CD4-positive, alpha-beta T cell treated with Interleukin-15 for 1 hour (primary cell): ENCODE results near the gene KCP.

ENCODE experiments used
- DNase-seq: peaks from one replicate; pipeline ENCODE4 v3.0.0-alpha.2; 2020

KCP gene

DNA sequence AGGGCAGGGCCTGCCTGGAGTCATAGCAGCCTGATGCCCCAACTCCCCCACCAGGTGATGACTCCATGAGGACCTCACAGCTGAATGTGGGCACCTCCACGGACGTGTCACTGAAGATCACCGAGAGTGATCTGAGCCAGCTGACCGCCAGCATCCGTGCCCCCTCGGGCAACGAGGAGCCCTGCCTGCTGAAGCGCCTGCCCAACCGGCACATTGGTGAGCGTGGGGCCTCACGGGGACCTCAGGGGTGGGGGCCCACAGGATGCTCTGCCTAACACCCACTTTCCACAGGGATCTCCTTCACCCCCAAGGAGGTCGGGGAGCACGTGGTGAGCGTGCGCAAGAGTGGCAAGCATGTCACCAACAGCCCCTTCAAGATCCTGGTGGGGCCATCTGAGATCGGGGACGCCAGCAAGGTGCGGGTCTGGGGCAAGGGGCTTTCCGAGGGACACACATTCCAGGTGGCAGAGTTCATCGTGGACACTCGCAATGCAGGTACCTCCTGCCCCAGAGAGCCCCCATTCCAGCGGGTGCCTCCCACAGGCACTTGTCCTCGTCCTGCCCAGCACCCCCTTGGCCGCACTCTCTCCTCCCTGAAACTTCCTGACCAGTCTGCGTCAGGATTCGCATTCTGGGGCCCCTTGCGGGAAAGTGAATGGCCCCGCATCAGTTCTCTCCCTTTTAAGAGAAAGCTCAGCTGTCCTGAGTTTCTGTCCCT lies 57.8 kb downstream of the KCP start:
- DNase-seq = no peak

DNA sequence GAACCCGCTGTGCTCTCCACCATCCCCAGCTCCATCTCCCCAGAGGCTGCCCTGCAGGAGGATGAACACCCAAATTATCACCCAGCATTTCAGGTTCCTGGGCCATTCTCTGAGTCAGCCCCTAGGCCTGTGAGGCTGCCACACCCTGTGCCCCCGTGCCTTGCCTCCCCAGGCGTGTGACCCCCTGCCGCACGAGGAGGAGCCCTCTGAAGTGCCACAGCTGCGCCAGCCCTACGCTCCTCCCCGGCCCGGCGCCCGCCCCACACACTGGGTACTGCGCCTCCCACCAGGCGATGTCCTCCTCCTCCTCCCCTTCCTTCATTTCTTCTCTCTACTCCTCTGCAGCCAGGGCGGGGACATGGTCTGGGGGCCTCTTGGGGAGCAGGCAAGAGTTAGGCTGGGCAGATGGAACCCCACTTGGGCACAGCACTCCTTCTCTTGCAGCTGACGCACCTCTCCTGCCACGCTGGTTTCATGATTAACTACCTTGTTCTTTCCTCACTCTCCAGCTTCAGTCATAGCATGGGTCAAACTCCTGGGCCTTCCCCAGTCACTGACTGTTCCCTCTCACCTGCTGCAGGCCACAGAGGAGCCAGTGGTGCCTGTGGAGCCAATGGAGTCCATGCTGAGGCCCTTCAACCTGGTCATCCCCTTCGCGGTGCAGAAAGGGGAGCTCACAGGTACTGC lies 60.6 kb downstream of the KCP start:
- DNase-seq = no peak

DNA sequence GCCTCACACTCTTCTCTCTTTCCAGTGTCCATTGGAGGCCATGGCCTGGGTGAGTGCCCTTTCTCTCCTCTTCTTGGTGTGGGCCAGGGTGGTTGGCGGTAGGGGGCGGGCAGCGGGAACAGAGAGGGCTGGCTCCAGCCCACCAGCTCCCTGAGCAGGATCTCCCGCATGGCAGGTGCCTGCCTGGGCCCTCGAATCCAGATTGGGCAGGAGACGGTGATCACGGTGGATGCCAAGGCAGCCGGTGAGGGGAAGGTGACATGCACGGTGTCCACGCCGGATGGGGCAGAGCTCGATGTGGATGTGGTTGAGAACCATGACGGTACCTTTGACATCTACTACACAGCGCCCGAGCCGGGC lies 61.4 kb downstream of the KCP start:
- no peak for DNase-seq

DNA sequence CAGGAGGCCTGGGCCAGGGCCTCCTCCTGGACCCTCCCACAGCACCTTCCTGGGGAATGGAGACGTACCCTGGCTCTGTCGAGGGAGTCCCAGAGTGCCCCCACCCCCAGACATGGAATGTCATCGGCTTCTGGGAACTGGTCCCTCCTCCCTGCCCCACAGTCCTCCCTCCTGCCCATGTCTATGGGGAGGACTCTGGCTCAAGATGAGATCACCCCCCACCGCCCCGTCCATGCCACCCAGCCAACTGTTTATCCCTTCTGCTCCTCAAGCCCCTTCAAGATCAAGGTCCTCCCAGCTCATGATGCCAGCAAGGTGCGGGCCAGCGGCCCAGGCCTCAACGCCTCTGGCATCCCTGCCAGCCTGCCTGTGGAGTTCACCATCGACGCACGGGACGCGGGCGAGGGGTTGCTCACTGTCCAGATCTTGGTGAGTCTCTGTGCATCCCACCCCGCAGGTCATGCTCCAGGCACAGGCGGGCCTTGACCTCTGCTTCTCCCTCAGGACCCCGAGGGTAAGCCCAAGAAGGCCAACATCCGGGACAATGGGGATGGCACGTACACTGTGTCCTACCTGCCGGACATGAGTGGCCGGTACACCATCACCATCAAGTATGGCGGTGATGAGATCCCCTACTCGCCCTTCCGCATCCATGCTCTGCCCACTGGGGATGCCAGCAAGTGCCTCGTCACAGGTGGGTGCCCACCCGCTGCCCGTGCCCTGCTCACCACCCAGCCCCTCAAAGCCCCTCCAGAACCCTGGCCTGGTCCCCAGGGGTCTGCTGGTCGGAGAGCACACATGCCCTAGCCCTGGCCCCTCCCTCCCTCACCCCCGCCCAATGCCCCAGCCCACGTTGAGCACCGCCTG lies 62.0 kb downstream of the KCP start:
- no peak for DNase-seq

DNA sequence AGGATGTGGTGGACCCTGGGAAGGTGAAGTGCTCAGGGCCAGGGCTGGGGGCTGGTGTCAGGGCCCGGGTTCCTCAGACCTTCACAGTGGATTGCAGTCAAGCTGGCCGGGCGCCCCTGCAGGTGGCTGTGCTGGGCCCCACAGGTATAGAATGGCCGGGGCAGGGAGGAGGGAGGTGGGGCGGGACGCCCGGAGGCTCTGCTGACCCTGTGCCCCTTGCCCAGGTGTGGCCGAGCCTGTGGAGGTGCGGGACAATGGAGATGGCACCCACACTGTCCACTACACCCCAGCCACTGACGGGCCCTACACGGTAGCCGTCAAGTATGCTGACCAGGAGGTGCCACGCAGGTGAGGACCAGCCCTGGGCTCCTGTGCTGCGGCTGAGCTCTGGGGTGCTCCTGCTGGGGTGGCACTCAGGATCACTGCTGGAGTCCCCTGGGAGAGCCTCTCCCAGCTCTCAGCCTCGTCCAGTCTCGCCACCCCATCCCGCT lies 62.7 kb downstream of the KCP start:
- DNase-seq = no peak

DNA sequence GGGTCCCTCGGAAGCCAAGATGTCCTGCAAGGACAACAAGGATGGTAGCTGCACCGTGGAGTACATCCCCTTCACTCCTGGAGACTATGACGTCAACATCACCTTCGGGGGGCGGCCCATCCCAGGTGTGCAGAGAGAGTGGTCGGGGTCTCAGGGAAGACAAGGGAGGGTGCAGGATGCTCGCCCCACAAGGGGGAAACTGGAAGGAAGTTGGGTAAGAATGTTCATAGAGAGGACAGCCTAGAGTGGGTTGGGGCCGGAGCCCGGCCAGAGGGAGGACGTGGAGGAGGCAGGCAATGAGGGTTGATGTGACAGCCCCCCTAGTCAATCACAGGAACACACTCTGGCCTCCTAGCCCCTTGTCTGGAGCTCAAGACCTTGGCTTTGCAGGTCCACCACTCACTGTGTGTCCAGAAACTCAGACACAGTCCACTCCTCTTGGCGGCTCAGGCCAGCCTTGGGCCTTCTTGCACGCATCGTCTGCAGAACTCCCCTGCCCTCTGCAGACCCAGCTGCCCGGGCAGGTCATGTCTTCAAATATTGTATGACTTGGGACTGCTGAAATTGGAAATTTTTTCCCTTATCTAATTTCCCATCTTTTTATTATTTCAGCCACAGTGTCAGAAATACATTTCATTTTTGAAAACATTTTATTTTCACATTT lies 63.6 kb downstream of the KCP start:
- no peak for DNase-seq

DNA sequence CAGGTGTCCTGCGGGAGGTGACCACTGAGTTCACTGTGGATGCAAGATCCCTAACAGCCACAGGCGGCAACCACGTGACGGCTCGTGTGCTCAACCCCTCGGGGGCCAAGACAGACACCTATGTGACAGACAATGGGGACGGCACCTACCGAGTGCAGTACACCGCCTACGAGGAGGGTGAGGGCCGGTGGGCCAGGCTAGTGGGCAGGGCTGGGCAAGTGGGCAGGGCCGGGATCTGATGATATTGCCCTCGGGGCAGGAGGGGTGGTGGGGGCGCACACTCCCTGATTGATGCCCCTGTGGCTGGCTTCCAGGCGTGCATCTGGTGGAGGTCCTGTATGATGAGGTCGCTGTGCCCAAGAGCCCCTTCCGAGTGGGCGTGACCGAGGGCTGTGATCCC lies 64.5 kb downstream of the KCP start:
- DNase-seq = no peak

DNA sequence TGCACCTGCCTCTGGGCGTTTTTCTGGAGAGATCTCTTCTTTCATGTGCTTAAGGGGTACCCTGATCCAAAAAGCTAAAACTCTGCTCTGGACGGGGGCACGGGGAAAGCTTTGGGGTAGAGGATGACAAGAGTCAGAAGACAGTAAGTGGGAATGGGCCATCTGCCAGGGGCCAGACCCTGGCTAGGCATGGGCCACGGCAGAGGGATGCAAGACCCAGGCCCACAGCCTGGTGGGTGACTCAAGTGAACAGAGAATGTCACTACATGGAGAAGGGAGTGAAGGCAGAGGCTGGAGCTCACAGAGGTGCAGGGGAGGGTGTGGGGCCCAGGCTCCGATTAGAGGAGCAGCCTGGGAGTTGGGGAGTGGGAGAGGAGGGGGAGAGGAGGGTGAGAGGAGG lies 65.0 kb downstream of the KCP start:
- DNase-seq = no peak

DNA sequence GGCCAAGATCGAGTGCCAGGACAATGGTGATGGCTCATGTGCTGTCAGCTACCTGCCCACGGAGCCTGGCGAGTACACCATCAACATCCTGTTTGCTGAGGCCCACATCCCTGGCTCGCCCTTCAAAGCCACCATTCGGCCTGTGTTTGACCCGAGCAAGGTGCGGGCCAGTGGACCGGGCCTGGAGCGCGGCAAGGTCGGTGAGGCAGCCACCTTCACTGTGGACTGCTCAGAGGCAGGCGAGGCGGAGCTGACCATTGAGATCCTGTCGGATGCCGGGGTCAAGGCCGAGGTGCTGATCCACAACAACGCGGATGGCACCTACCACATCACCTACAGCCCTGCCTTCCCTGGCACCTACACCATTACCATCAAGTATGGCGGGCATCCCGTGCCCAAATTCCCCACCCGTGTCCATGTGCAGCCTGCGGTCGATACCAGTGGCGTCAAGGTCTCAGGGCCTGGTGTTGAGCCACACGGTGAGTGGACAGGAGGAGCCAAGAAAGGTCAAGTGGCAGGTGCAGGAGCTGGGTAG lies 65.7 kb downstream of the KCP start:
- no peak for DNase-seq

DNA sequence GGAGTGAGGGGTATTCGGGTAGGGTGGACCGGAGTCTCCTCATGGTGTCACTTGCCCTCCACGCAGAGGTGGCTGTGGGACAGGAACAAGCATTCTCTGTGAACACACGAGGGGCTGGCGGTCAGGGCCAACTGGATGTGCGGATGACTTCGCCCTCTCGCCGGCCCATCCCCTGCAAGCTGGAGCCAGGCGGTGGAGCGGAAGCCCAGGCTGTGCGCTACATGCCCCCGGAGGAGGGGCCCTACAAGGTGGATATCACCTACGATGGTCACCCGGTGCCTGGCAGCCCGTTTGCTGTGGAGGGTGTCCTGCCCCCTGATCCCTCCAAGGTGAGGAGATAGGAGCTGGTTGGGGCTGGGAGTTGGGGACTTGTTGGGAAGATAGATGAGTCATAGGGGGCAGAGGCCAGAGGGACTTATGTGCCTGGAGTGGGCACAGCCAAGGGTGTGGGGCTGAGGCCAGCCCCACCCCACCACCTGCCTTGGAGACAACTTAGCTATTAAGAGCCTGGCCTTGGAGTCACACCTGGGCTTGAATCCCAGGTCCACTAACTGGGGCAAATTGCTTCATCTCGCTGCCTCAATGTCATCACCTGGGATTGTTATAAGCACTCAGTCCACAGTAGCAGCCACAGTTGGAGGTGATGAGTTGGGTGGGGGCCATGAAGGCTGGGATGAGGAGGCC lies 66.4 kb downstream of the KCP start:
- DNase-seq = no peak

DNA sequence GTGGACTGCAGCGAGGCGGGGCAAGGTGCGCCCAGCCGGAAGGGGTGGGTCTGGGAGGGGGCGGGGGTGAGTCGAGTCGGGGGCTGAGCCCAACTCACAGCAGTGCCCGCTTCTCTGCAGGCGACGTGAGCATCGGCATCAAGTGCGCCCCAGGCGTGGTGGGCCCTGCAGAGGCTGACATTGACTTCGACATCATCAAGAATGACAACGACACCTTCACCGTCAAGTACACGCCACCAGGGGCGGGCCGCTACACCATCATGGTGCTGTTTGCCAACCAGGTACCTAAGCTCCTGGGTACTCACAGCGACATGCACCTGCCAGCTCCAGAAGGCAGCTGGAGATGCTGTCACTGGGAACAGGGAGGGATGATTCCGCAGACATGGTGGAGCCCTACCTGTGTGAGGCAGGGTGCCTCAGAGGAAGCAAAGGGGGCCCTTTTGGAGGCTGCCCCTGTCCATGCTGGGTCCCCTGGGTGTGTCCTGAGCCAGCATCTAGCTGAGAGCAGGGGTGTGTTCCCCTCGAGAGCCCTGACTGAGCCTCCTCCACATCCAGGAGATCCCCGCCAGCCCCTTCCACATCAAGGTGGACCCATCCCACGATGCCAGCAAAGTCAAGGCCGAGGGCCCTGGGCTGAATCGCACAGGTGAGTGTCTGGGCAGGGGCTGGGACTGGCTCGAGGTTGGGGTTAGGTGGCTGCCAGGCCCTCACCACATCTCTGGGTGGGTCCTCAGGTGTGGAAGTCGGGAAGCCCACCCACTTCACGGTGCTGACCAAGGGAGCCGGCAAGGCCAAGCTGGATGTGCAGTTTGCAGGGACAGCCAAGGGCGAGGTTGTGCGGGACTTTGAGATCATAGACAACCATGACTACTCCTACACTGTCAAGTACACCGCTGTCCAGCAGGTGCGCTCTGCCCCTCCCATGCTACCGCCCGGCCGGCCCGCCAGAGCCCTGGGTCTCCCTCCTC lies 67.6 kb downstream of the KCP start:
- DNase-seq = no peak

DNA sequence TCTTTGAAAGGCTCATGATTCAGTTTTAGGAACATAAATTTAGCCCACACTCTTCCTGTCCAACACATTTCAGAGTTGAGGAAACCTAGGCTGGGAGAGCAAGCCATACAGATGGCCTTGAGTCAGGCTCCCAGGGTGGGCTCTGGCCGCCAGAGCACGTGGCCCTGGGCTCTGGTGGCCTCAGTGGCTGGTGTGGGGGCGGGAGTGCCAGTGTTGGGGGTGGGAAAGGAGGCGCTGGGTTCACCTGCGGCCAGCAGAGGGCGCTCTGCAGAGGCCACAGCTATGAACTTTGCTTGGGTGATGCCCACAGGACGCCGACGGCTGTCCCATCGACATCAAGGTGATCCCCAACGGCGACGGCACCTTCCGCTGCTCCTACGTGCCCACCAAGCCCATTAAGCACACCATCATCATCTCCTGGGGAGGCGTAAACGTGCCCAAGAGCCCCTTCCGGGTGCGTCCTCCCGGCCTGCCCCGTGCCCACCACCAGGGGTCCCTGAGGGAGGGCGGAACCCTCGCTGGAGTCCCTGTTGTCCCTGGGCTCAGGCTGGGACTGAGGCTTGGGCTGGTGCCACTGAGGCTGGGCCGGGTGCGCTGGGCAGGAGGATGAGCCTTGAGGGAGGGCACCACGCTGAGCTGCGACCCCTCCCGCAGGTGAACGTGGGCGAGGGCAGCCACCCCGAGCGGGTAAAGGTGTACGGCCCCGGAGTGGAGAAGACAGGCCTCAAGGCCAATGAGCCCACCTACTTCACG lies 68.4 kb downstream of the KCP start:
- peak; percentile 36 for DNase-seq

DNA sequence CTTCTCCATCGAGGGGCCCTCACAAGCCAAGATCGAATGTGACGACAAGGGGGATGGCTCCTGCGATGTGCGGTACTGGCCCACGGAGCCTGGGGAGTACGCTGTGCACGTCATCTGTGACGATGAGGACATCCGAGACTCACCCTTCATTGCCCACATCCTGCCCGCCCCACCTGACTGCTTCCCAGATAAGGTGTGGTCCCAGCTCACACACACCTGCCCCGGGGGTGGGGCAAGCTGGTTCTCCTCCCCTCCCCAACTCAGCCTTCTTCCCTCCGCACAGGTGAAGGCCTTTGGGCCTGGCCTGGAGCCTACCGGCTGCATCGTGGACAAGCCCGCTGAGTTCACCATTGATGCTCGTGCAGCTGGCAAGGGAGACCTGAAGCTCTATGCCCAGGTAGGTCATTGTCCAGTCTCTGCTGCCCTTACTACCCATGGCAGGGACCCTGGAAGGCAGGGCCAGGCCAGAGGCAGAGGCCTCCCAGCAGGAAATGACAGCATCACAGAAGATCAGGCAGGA lies 69.3 kb downstream of the KCP start:
- DNase-seq = no peak

DNA sequence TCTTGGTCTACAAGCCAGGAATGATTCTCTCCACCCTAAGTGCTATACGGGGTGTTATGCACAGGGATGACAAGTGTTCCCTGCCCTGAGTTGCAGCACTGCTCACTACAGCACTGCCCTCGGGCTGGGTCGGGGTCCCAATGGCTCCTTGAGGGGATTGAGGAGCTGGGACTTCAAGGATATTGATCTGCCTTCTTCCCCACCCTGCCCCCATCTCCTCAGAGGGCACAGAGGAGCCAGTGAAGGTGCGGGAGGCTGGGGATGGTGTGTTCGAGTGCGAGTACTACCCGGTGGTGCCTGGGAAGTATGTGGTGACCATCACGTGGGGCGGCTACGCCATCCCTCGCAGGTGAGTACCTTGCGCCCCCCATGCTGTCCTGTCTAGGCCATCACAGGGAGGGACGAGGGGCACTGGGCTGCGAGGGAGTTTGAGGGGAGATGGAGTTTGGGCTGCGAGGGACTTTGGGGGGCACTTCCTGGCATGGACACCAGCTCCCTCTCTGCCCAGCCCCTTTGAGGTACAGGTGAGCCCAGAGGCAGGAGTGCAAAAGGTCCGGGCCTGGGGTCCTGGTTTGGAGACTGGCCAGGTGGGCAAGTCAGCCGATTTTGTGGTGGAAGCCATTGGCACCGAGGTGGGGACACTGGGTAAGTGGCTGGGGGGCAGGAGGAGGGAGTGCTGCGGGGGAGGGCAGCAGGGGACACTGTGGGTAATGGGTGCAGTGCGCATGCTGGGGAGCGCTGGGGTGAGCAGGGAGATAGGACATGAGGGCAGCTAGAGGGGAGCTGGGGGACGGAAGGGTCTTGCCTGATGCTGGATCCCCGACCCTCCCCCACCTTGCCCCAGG lies 70.0 kb downstream of the KCP start:
- DNase-seq = no peak

DNA sequence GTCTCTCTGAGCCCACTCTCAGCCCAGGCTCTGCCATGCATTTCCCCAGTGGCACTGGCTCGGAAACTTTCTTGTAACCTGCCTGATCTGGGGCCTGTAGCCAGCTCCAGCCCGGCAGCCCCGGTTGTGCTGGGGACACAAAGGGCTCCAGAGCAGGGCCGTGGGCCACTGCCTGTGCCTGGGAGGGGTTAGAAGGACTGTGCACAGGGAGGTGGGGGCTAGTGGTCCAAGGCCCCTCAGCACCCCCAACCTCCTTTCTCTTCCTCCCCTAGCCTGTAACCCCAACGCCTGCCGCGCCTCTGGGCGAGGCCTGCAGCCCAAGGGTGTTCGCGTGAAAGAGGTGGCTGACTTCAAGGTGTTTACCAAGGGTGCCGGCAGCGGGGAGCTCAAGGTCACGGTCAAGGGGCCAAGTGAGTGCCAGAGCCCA lies 70.7 kb downstream of the KCP start:
- no peak for DNase-seq

DNA sequence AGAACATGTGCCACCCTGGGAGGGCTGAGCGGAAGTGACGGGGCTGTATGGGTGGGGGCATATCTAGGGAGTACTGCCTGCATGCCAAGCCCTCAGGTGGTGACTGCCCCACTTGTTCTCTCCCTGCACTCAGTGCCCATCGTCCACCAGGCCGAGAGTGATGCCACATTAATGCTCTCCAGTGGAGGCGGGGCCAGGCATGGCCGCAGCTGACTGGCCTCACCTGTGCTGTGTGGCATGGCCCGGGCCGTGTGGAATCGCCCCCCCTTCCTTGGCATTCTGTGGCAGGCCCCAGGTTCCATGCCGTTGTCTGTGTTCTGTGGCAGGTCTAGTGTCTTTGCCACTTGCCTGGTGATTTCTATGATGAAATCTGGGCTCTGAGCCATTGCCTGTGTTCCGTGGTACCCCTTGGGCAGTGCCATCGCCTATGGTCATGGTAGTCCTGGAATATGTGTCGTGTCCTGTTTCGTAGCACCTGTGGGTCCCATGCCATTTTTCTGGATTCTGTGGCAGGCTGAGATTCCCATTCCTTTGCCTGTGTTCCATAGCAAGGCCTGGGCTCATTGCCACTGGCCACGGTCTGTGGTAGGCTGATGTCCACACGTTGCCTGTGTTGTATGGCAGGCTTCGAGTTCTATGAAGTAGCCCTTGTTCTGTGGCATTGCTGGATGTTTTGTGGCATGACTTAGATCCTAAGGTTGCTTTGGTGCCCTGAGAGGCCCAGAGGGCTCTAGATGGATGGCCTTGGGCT lies 71.4 kb downstream of the KCP start:
- DNase-seq = no peak

DNA sequence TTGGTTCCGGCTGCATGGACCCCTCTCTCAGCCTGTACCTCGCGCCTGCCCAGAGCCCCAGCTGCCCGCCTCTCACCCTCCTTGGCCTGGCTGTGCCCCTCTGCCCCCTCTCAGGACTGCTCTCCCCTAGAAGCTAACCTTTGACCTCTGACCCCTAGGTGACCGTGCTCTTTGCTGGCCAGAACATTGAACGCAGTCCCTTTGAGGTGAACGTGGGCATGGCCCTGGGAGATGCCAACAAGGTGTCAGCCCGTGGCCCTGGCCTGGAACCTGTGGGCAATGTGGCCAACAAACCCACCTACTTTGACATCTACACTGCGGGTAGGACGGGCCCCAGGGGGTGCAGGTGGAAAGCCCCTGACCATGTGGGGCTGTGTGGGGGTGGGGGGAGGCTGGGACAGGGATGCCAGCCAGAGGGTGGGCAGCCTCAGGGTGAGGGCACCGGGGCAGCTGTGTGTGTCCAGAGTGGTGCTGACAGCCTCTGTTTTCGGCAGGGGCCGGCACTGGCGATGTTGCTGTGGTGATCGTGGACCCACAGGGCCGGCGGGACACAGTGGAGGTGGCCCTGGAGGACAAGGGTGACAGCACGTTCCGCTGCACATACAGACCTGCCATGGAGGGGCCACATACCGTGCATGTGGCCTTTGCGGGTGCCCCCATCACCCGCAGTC lies 72.3 kb downstream of the KCP start:
- DNase-seq = no peak

DNA sequence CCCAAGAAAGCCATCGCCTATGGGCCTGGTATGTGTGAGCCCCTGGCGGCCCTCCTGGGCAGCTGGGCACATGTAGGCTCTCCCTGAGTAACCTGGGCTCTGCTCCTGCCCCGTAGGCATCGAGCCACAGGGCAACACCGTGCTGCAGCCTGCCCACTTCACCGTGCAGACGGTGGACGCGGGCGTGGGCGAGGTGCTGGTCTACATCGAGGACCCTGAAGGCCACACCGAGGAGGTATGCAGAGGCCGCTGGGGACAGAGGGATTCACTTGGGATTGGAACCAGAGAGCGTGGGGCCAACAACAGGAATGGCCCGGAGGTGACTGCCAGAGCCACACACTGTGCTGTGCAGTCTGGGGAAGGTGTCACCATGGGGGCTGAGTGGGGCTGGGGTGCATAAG lies 73.0 kb downstream of the KCP start:
- DNase-seq = no peak
